Right renal cortex interstitium (tissue), 3 donors: ENCODE measurements around the gene DNAAF6. TPM values are rescaled to one million over a fixed set of nuclear protein-coding genes. Genes with fewer than 3 reads are reported as not detected.

Experiments
- DNase-seq, 3 donors: peaks; one replicate each; pipeline ENCODE4 v3.0.0-alpha.2; 2013; ENCODE audit warnings: low read depth in 3 of 3, low spot score in 2 of 3
- polyA plus RNA-seq, 3 donors: library from polyadenylated mRNA; unstranded; fragments of 120-200 nt; gene quantifications; one replicate each; pipeline ENCODE4 v1.2.1, GENCODE V29; 2013; ENCODE audit not compliant: insufficient read length in 3 of 3

The DNAAF6 gene
- polyA plus RNA-seq, 3 donors = 0.10 to 0.15 (median 0.10) TPM

GRCh38 chrX:107290019-107290418, 83.6 kb downstream of the DNAAF6 start:
- DNase-seq = no peak

GRCh38 chrX:107293056-107293455, 86.6 kb downstream of the DNAAF6 start:
- DNase-seq = no peak

Other genes with a start within 250 kb of the DNAAF6 start
- gene MORC4, start 206.4 kb upstream of the DNAAF6 start, polyA plus RNA-seq = 10 to 100 TPM; 21.1 to 23.8 (median 21.2) TPM
- gene RBM41, start 87.8 kb upstream of the DNAAF6 start, polyA plus RNA-seq = 10 to 100 TPM; 21.1 to 23.4 (median 21.2) TPM
- gene NUP62CL, start 178 bp upstream of the DNAAF6 start, polyA plus RNA-seq = 10 to 100 TPM; 10.7 to 15.0 (median 13.5) TPM
- gene FRMPD3, start 243.0 kb downstream of the DNAAF6 start, polyA plus RNA-seq = under 1 TPM; 0.30 to 0.36 (median 0.35) TPM